Glomerular visceral epithelial cell (primary cell): ENCODE measurements around the gene AKAP12.

Experiments
- DNase-seq: peaks from one replicate; pipeline ENCODE4 v3.0.0-alpha.2; 2016; ENCODE audit errors: extremely low spot score

The AKAP12 gene

DNA sequence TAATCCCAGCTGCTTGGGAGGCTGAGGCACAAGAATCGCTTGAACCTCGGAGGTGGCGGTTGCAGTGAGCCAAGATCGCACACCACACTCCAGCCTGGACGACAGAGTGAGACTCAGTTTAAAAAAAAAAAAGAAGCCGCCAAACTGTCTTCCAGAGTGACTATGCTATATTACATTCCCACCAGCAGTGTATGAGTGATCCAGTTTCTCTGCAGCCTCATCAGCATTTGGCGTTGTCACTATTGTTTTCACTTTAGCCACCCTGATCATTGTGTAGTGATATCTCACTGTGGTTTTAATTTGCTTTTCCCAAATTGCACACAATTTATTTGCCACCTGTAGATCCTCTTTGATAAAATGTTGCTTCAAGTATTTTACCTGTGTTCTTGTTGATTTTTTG, 6.0 kb upstream of the AKAP12 start:
- DNase-seq: no peak

GRCh38 chr6:151236668-151237401, 2.9 kb upstream of the AKAP12 start:
- DNase-seq: no peak

- peak; percentile 89 for DNase-seq
These were observed 394 bp downstream of the AKAP12 start for GRCh38 chr6:151240036-151240685.

DNA sequence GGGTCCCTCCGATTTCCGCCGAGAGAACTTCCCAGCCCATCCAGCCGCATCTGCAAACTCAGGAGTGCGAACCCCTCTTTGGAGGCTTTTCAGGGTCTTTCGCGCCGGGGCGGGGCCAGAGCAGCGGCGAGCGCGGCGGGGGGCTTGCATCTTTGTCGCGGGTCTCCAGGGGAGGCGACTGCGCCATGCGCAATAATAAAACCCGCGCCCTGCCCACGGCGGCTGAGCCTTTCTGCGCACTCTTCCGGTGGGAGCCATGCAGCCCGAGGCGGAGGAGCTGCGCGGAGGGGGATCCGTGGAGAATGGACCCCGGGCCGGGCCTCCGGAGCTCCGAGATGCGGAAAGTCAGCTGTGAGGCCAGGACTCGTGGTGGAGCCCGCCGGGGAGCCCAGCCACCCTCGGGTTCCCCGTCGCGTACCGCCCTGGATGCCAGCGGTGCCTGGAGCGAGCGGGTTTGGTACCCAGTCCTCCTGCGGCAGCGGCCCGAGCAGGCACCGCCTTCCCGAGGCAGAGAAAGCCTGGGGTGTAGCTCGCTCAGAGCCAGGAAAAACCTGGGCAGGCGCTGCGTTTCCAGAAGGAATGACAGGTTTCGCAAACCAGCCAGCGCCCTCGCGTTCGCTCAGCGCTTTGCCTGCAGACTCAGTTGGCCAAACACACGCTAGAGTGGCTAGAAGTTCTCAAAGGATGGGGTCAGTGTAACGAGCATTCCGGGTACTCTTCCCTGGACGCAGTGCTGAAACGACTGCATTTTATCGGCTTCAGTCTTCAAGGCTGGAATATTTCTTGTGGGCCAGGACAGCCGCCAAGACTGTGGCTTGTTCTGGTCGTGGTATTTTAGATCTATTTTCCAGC, 1.2 kb downstream of the AKAP12 start:
- peak; percentile 67 for DNase-seq

DNA sequence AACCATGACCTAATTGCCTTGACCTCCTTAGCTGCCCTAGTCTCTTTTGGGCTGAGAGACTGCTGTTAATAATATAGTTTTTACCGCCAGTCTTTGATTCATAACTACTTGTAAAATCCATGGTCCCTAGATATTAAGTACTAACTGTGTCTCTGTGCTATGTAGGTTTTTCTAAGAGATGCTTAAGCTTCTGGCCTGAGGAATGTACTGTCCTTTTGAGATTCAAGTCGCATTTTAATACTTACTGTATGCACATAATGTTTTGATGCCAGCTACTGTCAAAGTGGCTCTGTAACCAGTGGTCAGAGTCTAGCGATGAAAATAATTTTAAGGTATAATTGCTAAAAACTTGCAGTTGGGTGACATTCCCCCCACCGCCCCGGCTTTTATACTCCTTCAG, 2.1 kb downstream of the AKAP12 start:
- DNase-seq: no peak

GRCh38 chr6:151242420-151242861, 2.7 kb downstream of the AKAP12 start:
- peak; percentile 43 for DNase-seq

- DNase-seq: no peak
These were observed 3.7 kb downstream of the AKAP12 start for GRCh38 chr6:151243481-151243880.

DNA sequence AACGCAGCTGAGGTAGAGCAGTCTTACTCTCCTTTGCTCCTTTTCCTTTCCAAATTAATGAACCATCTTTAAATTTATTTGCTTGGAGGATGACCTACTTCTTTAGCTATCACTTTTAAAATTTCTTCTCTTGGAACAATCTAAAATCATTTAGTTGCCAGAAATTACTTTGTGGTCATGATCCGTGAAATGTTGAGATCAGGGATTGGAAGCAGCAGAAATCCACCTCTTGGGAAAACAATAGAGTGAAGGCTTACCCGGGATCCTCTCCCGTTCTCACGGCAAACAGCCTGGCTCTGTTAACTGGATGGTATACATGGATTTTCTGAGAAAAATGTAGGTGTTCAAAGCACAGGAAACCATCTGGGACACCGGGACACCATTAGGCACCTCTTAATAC, 7.7 kb downstream of the AKAP12 start:
- DNase-seq: no peak

GRCh38 chr6:151248295-151248694, 8.5 kb downstream of the AKAP12 start:
- DNase-seq: no peak

DNA sequence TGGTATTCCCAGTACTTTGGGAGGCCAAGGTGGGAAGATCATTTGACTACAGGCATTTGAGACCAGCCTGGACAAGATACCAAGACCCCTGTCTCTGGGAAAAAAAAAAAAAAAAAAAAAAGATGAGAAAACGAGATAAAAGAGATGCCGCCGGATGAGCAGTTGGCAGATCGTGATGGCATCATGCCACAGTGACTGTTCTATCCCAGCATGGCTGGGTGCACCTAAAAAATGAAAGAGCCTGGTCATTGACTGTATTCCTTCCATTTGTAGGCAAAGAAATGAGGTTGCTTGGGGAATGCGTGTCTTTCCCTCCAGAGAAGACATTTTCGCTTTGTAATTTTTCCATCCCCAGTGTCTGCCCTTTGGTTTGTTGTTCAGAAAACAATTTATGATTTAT, 12.9 kb downstream of the AKAP12 start:
- DNase-seq: no peak

- peak; percentile 58 for DNase-seq
These were observed 14.8 kb downstream of the AKAP12 start for GRCh38 chr6:151254451-151255081.

- no peak for DNase-seq
These were observed 16.0 kb downstream of the AKAP12 start for GRCh38 chr6:151255811-151256210.

DNA sequence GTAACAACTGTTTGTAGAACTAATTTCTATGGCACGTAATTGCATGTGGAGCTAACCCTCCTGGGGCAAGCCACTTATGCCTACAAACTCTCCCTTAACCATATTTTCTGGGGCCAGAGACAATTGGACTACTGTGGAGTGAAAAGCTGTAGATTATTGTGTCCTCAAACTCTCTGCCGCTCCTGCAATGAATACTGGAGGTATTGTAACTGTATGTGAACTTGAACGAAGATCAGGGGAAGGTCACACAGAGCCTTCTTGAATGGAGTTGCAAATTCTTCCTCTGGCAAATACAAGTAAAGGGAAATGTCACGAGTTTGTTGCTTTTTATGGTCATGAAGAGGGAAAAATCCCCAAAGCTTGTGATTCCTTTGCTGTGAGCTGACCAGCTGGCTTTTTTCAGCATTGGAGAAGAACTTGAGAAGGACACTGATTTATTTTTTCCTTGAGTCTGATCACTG, 18.2 kb downstream of the AKAP12 start:
- no peak for DNase-seq

GRCh38 chr6:151260205-151260604, 20.4 kb downstream of the AKAP12 start:
- DNase-seq: no peak

- DNase-seq: no peak
These were observed 23.3 kb downstream of the AKAP12 start for GRCh38 chr6:151263035-151263434.

DNA sequence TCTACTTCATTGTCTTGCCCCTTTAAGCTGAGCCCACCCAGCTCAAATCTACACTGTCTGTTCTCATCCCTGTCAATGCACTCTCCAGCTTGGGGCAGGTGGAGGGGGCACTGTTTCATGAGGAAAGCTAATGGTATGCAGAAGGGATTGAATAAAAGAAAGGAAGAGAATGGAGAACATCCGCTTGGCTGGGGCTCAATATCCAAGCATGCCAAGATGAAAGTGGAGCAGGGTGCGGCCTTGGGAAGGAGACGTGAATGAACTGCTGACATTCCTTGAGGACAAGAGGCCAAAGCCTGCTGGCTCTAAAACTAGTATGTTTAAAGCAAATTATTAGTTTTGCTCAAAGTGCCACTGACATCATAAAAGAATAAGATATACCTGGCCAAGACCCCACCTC, 24.2 kb downstream of the AKAP12 start:
- DNase-seq: no peak

- no peak for DNase-seq
These were observed 25.5 kb downstream of the AKAP12 start for GRCh38 chr6:151265282-151265681.

DNA sequence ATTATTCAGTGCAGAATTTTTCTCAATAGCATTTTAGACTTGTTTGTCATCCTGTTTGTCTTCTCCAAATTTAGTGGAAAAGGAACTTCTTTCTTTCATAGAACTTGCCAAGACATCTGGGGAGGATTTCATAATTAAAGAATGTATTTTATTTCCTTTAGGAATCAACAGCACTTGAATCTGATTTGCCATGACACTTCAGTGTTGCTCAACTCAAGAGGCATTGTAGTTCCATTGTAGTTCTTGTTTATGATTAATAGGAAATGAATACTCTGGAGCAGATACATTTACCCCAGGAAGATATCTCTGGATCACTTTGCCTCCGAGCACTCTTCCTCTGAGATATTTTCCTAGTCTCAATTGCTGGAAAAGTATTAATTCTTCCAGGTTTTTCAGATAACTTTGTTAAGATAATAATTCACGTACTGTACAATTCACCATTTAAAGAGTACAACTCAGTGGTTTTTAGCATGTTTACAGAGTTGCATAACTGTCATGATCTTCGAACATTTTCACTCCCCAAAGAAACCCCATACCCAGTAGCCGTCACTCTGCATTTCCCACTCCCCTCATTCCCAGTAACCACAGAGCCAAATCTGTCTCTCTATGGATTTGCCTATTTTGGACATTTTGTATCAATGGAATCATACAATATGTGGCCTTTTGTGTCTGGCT, 29.7 kb downstream of the AKAP12 start:
- no peak for DNase-seq

GRCh38 chr6:151275121-151275520, 35.4 kb downstream of the AKAP12 start:
- no peak for DNase-seq

DNA sequence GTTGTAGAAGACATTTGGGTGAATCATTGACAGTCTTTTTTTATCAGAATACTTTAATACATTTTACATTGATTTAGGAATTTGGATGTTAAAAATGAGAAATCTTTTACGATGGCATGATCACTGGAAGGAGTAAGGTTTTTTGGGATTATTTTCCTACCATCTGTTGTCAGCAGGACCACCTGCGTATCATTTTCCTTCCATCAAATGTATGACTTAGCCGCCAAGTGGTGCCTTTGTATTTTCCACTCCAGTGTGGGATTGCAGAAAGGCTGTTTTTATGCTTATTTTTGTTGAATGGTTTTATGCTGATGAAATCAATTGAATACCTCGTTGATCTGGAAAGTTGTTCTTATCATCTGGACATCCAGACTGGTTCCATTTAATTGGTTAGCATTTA, 35.8 kb downstream of the AKAP12 start:
- DNase-seq: no peak

DNA sequence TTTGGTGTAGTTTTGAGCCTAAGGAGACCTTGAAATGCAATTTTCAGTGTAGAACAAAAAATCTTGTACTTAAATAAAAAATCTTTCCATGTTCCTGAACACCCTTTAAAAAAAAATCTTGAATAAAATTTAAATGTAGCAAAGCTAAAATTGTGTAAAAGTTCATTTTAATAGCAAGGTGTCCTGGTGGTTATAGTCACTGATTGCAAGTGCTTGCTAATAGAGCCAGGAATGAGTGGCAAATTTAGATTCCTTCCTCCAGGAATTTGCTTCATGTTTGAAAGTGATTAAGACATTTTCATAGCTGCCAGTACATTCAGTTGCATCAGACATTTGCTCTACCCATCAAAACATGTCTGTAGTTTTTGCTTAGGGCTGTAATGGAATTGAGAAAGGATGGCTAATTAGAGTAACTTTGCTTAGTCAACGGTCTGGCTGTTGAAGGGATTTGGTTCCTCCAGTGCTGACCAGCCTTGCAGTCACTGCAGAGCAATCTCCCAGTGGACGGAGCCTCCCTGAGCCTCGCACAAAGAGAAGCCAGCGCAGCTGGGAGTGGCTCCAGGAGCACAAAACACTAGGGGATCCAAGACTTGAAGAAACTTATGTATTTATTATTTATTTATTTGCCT, 36.5 kb downstream of the AKAP12 start:
- no peak for DNase-seq
